Activated gamma-delta T cell (primary cell): ENCODE measurements around the gene SLC27A3.
"Not testable (repeated sequence)": the region's sequence is repeated elsewhere in the genome, so short reads cannot be mapped to it uniquely, and the experiment has no call there.

Experiments used
- DNase-seq: peaks from one replicate; lab custom pipeline; 2025; lab: John Stamatoyannopoulos, UW

The SLC27A3 gene

DNA sequence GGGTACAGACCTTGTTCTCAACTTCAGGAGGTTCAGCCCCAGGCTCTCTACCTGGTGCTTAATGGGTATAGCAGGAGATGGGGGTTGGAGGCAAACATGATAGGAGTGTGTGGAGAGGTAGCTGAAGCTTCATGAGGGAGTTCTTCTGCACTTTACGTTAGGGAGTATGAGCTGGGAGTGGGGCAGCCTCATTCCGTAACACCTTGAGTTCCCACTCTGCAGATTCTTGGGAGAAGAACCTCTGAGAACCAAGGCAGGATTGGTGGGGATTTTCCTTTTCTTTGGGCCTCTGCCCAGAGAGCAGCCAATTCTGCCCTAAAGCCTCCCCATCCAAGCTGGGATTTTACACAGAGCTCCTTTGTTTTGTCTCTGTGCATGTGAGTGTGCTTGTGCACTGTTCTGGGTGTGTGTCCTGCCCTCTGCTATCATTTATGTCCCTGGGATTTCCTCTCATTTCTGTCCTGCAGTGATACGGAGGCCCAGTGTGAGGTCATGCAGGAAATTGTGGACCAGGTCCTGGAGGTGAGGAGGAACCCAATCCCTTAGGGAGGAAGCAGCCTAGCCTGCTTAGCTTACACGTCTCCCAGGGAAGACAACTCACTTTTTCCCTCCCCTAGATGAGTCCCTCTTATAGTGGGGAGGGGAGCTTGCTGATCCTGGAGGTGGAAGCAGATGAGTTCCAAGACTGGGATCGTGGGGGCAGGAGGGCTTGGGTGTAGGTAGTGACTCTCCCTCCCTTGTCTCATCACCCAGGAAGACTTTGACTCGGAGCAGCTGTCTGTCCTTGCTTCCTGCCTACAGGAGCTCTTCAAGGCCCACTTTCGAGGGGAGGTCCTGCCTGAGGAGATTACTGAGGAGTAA, 11.6 kb upstream of the SLC27A3 start:
- DNase-seq = no peak

DNA sequence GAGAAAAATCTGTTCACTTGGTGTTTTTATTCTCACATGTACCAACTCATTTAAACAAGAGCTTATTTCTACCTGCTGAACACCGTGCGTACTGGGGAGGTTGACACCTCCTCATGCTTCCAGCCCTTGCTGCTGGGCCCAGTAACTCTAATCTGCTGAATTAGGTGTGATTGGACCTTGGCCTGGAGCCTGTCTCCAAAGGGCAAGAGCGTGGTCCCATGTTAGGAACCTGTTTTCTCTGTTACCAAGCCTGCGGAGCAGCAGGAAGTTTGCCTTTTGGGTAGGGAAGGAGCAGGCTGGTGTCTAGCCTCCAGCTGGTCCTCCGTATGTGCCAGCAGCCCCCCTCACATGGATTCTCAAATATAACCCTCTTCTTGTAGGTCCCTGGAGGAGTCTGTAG, 10.9 kb upstream of the SLC27A3 start:
- no peak for DNase-seq

DNA sequence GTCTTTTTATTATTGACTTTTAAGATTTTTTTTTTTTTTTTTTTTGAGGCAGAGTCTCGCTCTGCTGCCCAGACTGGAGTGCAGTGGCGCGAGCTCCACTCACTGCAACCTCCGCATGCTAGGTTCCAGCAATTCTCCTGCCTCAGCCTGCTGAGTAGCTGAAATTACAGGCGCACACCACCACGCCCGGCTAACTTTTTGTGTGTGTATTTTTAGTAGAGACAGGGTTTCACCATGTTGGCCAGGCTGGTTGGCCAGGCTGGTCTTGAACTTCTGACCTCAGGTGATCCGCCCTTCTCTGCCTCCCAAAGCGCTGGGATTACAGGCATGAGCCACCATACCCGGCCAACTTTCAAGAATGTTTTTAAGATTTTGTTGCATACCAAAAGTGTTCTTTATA, 8.5 kb upstream of the SLC27A3 start:
- DNase-seq = not testable (repeated sequence)

DNA sequence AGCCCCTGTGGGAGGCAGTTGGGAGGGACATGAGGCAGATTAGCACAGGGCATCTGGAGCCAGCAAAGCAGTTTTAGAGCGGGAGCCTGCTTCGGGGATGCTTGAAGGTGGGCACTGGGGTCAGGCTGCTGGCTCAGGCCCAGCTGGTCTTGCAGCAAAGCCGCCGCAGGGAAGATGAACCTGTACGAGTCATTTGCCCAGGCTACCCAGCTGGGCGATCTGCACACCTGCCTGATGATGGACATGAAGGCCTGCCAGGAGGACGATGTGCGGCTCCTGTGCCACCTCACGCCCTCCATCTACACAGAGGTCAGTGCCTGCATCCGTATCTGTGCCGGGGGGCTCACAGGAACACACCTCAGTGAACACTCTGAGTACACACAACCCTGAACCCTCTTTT, 7.7 kb upstream of the SLC27A3 start:
- no peak for DNase-seq

DNA sequence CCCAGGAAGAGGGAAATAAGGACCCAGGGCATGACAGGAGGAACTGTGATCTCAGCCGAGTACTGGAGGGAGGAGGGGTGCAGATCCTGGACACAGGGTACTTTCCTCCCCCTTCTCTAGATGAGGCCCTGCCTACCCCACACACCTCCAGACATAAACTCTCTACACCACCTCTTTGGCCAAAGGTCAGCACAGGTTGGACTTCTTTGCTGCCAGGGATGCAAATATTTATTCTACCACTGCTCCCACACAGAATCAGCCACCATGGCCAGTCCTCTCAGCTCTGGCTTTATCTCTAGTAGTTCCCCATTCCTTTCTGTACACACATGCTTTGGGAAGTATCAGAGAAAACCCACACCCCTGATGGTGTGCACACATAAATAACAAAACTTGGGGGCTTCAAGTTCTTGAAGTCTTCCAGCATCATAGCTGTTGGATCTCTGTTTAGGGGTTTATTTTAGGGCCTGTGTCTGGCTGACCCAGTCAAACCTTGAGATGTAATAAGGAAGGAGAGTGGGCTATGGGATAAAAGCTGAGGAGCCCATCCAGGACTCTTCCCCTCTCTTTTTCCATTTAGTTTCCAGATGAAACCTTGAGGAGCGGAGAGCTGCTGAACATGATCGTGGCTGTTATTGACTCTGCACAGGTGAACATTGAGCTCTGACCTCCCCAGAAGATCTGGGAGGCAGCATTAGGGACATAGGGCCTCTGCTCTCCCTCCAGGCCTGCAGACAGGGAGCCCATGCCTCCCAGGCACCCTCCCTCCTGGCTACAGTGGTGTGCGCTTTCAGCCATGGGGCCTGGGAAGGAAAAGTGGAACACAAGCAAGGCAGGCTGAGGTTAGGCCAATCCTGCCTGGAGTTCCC, 6.7 kb upstream of the SLC27A3 start:
- DNase-seq = no peak

DNA sequence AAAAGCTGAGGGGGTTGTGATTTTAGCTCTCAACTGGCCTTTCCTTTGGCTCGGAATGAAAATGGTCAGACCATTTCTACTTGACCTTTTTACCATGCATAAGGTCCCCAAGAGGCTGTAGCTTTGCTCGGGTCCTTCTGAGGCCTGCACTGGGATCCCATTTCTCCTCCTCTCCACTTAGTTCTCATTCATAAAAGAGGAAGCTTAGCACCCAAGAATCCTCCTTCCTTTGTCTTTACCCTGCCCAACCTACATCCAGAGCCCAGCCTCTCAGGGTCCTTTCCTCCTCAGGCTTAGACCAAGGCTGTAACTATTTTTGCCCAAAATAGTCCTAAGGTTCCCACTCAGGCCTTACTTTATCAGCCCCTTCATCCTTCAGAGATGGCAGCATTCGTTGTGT, 6.0 kb upstream of the SLC27A3 start:
- DNase-seq = no peak

DNA sequence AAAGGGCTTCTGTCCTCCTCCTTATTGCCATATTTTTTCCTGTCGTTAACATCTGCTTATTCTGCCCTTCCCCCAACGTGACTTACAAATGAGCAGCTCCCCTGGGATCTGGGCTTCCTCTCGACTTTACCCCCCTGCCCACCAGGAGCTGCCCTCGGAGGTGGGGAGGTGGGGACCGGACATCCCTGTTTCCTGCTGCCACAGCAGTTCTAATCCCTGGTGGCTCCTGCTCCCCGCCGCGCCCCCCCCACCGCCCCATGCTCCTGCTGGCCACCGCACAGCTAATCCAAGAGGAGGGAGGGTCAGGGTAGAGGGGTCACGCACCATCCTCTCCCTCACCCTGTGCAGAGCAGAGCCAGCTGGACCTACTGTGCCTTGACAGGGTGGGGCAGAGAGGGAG, 4.4 kb upstream of the SLC27A3 start:
- no peak for DNase-seq

DNA sequence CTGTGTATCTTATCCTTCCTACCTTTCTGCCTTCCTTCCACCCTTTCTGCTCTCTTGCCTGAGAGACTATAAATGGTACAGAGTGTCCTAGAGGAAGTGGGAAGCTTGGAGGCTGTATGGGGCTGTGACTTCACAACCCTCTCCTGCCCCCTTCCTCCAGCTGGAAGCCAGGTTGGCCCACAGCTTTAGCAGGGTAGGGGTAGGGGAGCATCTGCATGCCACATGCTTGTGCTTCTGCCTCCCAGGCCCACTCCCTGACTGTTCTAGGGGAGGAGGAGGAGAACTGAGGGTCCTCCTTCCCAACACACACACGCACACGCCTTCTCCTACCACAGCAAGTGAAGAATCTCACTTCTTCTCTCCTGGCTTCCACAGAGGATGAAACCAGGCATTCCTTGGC, 3.9 kb upstream of the SLC27A3 start:
- DNase-seq = no peak

DNA sequence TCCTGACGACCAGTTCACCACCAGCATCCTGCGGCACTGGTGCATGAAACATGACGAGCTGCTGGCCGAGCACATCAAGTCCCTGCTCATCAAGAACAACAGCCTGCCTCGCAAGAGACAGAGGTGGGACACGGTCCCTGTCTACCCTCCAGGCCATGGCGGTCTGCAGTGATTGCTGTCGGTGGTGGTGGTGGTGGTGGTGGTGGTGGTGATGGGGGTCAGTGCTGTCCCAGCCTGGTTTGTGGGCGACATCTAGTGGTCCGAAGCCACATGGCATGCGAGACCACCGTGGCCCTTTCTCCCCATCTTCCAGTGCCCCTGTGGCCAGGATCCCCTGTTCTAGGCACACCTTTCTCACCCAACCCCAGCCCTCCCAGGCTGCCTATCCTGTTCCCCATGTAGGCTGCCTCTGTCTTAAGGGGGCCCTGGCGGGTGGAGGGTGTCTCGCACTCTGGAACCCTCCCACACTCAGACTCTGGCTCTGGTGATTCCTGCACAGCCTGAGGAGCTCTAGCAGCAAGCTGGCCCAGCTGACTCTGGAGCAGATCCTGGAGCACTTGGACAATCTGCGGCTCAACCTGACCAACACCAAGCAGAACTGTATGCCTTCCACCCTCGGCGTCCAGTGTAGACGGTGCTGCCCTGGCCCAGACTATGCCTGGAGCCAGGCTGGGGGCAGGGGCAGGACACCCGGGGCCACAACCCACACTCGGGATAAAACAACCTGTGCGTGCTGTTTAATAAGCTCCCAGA, 3.2 kb upstream of the SLC27A3 start:
- DNase-seq = no peak

DNA sequence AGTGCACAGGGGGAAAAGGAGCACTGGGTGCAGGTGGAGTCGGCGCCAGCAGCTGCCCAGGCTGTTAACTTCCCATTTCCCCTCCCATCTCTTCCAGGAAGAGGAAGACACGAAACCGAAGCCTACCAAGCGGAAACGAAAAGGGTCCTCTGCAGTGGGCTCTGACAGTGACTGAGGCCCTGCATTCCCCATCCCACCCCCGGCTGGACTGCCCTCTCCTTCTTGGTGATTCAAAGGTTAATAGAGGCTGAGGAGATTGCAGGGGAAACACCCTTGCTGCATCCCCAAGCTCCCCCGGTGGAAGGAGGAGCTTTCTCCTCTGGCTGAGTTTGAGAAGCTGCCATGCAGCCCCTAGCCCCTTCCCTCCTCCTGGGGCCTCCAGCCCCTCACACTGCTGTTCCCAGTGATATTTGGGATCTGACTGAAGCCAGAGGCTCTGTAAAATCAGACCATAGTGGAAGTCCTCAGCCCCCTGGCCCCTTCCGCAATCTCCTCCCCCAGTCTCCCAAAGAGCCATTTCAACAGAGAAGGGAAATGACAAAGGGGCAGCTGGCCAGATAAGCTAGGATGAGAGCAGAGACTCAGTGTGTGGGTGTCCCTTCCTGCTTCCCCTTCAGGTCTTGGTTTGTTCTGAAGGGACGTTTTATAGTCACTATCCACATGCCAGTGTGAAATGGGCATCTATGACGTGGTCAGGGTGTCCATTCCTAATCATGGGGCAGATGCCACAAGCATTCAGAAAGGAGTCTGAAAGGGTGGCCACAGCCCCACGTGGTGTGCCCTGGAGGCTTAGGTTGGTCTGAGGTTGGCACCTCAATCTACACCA, 1.9 kb upstream of the SLC27A3 start:
- no peak for DNase-seq

DNA sequence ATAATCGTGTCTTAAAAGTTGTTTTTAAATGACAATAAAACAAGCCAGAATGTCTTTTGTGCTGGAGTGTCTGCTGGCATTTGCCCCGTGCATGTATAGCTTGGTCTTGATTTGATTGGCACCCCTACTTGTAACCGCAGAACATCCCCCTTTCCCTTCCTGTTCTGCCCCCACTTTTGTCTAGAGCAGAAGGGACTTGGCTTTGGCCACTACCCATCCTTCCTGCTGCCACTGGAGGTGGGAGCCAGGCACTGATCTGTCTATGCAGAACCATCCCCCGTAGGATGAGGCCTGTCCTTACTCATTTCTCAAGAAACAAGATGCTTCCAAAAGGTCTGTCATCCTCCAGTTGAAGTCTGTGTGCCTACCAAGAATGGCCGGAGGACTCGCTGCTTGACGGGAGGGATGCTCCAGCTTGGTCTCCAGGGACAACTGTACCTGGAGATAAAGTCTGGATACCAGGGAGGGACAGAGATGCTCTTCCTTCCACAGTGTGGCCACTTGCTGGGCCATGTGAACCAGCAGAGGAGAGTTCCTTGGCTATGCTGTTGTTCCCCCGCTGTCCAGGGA, 1.1 kb upstream of the SLC27A3 start:
- no peak for DNase-seq

DNA sequence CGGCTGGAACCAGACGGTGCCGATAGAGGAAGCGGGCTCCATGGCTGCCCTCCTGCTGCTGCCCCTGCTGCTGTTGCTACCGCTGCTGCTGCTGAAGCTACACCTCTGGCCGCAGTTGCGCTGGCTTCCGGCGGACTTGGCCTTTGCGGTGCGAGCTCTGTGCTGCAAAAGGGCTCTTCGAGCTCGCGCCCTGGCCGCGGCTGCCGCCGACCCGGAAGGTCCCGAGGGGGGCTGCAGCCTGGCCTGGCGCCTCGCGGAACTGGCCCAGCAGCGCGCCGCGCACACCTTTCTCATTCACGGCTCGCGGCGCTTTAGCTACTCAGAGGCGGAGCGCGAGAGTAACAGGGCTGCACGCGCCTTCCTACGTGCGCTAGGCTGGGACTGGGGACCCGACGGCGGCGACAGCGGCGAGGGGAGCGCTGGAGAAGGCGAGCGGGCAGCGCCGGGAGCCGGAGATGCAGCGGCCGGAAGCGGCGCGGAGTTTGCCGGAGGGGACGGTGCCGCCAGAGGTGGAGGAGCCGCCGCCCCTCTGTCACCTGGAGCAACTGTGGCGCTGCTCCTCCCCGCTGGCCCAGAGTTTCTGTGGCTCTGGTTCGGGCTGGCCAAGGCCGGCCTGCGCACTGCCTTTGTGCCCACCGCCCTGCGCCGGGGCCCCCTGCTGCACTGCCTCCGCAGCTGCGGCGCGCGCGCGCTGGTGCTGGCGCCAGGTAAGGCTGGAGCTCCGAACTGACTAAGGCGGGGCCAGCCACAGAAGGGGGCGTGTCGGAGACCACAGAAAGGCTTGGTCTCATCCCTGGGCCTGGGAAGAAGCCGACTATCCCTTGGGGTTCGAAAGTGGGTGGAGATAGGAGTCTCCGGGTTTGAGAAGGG, 486 bp downstream of the SLC27A3 start:
- peak; percentile 64 for DNase-seq

DNA sequence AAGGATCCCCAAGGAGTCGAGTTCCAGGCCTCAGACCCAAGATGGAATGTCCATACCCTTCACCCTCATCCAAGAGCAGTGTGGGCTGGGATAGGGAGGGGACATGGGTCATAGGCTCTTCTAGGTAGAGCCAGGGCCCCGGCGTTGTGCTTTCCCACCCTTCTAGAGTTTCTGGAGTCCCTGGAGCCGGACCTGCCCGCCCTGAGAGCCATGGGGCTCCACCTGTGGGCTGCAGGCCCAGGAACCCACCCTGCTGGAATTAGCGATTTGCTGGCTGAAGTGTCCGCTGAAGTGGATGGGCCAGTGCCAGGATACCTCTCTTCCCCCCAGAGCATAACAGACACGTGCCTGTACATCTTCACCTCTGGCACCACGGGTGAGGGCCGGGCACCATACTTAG, 1.1 kb downstream of the SLC27A3 start:
- no peak for DNase-seq

DNA sequence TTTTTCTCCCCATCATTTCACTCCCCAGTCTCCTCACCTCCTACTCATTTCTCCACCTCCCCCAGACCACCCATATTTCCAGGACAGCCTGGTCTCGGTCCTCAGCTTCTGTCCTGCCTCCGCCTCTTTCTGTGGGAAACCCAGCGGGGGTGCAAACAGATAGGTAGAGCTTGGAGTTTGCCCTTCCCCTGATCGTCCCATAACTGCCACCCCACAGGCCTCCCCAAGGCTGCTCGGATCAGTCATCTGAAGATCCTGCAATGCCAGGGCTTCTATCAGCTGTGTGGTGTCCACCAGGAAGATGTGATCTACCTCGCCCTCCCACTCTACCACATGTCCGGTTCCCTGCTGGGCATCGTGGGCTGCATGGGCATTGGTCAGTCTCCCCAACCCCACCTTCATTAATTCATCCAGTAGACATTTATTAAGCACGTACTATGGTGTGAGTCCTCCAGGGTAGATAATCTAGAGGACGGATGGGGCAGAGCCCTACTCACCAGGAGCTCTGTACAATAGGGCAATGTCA, 1.7 kb downstream of the SLC27A3 start:
- no peak for DNase-seq

DNA sequence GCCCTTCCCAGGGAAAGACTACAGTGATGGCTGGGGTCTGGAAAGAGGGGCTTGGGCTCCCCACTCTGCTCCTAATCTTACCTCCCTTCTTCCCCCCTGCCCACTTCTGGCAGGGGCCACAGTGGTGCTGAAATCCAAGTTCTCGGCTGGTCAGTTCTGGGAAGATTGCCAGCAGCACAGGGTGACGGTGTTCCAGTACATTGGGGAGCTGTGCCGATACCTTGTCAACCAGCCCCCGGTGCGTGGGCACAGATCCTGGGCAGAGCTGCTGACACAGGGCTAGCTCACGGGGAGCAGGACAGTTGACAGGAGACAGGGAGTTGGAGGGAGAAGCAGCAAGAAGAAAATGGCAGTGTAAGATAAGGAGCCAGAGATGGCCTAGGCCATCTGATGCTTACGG, 2.4 kb downstream of the SLC27A3 start:
- no peak for DNase-seq

DNA sequence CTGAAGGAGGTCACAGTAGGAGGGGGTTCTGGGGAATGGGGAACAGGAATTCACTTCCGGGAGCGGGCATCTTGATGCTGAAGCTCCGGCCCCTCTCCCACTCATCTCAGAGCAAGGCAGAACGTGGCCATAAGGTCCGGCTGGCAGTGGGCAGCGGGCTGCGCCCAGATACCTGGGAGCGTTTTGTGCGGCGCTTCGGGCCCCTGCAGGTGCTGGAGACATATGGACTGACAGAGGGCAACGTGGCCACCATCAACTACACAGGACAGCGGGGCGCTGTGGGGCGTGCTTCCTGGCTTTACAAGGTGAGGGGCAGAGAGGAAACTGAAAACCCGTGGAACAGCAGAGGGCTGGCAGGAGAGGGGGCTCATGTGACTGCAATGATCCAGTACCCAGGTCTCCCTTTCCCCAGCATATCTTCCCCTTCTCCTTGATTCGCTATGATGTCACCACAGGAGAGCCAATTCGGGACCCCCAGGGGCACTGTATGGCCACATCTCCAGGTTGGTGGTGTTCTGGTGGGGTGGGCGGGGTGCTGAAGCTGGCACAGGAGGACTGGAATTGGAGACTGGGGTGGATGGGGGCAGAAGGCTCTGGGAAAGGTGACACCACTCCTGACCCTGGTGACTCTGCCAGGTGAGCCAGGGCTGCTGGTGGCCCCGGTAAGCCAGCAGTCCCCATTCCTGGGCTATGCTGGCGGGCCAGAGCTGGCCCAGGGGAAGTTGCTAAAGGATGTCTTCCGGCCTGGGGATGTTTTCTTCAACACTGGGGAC, 3.0 kb downstream of the SLC27A3 start:
- DNase-seq = no peak

DNA sequence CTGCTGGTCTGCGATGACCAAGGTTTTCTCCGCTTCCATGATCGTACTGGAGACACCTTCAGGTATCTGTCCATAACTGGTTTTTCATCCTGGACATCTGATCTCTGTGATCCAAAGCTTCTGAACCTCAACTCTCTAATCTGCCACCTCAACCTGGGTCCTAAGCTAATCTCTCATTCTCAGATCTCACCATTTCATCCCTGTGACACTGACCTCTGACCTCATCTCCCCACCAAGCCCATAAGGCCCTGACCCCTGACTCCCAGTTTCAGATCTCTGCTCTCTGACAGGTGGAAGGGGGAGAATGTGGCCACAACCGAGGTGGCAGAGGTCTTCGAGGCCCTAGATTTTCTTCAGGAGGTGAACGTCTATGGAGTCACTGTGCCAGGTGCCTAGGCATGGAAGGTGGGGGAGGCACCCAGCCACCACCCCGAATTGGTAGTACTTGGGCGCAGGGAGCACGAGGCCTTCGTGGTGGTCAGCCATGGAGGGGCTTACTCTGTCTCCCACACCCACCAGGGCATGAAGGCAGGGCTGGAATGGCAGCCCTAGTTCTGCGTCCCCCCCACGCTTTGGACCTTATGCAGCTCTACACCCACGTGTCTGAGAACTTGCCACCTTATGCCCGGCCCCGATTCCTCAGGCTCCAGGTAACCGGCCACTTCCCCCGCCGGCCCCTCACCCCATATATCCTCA, 3.8 kb downstream of the SLC27A3 start:
- DNase-seq = no peak

DNA sequence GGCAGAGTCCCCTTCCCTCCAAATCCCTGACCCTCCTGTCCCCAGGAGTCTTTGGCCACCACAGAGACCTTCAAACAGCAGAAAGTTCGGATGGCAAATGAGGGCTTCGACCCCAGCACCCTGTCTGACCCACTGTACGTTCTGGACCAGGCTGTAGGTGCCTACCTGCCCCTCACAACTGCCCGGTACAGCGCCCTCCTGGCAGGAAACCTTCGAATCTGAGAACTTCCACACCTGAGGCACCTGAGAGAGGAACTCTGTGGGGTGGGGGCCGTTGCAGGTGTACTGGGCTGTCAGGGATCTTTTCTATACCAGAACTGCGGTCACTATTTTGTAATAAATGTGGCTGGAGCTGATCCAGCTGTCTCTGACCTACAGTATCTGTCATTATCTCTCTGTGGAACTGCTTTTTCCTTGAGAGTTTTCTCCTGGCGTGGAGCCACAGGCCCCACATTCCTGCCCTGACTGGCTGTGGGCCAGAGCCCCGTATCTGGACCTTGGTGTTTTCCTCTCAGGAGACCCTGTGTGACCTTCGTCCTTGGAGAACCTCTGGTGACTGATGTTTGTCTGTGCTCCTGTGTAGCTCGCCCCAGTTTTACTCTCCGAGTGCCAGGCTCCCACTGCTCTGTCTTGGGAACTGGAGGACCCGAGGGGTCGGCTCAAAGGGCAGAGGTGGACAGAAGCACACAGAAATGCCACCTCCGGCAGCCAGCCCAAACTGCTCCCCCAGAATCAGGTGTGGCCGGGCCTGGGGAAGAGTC, 4.8 kb downstream of the SLC27A3 start:
- DNase-seq = no peak
